Heart left ventricle (tissue), 13 donors: ENCODE results near the gene PHF21A.

Source experiments
- CTCF ChIP-seq, 12 donors: fragments of 200-600 bp; sonication (generic) in 4 of 12; IDR thresholded peaks; one replicate each; pipeline versions ENCODE4 v1.5.0 to v1.8.0; 2018 to 2022; ENCODE audit warnings: antibody characterized with exemption in 12 of 12, mild to moderate bottlenecking in 5 of 12
- POLR2A ChIP-seq, 2 donors: fragments of 450-650 bp; IDR thresholded peaks; one replicate each; pipeline ENCODE4 v1.6.1; 2017; ENCODE audit warnings: antibody characterized with exemption in 2 of 2, mild to moderate bottlenecking in 2 of 2, moderate library complexity in 2 of 2
- donor health status: ischemic (EF 13 %, LVEDD 7.1; RV severe dilation, severe dysfunction).
- donor health status: DM: no; HTN: yes; CAD: no.
- donor health status: DM: no; HTN: no; CAD: no.
- donor health status: ischemic (EF 25% LVEDD 6.9; RV normal size, moderate dysfunction).
- donor health status: ischemic (EF 25% LVEDD 5.7; RV mildly dilated, moderate dysfunction).
- donor health status: ischemic (EF 35%, LVEDD 5.7; RV mildly dilated, moderate dysfunction).
- donor health status: nonischemic (EF 11% LVEDD 7.7; RV severe dilation, severe dysfunction).
- donor health status: DM: yes; HTN: yes; CAD: no.
- donor health status: PGD.
- donor health status: ischemic (EF 29% LVEDD 5.4; RV normal size, mild dysfunction).
- donor health status: nonischemic (EF 23%, LVEDD 6.1; RV moderate dilation, normal function).

- TF ChIP-seq CTCF (IDR thresholded peaks at IDR 0.05) (no peak), POLR2A (IDR thresholded peaks at IDR 0.05) (no peak)
These were observed 218.5 kb downstream of the PHF21A start for GRCh38 chr11:45902452-45903380.
